ENCODE results near the gene PCSK5.
"Not testable (repeated sequence)": the region's sequence is repeated elsewhere in the genome, so short reads cannot be mapped to it uniquely, and the experiment has no call there.

Gene PCSK5

DNA sequence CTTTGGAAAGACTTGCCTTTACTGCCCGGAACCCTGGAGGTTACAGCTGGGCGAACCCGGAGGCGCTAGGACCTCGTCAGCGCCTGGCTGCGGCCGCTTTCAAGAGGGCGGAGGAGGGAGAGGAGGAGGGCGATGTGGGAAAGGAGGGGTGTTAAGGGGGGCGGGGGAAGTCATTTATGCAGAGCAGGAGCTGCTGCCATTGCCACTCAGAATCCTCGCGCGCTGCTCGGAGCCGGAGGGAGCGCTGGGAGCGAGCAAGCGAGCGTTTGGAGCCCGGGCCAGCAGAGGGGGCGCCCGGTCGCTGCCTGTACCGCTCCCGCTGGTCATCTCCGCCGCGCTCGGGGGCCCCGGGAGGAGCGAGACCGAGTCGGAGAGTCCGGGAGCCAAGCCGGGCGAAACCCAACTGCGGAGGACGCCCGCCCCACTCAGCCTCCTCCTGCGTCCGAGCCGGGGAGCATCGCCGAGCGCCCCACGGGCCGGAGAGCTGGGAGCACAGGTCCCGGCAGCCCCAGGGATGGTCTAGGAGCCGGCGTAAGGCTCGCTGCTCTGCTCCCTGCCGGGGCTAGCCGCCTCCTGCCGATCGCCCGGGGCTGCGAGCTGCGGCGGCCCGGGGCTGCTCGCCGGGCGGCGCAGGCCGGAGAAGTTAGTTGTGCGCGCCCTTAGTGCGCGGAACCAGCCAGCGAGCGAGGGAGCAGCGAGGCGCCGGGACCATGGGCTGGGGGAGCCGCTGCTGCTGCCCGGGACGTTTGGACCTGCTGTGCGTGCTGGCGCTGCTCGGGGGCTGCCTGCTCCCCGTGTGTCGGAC, at the start of gene PCSK5:
Gene PCSK5, plus strand, starts transcription at position 202 of the 805 bp plus-strand sequence. Its CDS starts 509 bp downstream, at position 711.
- peak; percentile 96 for DNase-seq

DNA sequence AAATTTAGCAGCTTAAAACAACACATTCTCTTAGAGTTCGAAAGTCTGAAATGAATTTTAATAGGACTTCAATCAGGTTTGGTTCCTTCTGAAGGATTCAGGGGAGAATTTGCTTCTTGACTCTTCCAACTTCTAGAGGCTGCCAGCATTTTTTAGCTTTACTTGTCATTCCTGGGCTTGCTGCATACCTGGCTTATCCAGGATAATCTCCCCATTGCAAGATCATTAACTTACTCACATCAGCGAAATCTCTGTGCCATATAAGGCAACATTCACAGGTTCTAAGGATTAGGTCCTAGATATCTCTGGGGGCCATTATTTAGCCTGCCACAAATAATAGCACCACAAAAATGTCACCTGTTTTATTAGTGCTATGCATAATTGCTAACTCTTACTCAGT, 46.2 kb upstream of the PCSK5 start:
- DNase-seq = peak; percentile 59

GRCh38 chr9:75845806-75846205, 44.7 kb upstream of the PCSK5 start:
- DNase-seq = no peak

GRCh38 chr9:75847085-75847484, 43.4 kb upstream of the PCSK5 start:
- DNase-seq = no peak

GRCh38 chr9:75850459-75851200, 39.8 kb upstream of the PCSK5 start:
- DNase-seq = no peak

- DNase-seq = no peak
These were observed 38.6 kb upstream of the PCSK5 start for GRCh38 chr9:75851917-75852316.

DNA sequence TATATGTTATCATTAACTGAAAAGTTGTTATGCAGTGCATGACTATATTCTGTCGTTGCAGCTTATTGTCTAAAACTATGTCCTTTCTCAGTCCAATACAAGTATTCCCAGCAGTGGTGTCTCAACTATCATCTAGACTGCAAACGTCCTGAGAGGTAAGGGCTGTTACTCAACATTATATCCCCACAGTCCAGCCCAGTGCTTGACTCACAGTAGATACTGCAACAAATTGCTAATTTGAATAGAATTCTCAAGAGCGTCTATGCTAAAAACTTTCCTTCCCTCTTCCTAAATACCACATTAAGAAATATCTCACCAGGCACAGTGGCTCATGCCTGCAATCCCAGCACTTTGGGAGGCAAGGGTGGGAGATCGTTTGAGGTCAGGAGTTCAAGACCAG, 37.7 kb upstream of the PCSK5 start:
- DNase-seq = no peak

- DNase-seq = peak; percentile 27
These were observed 35.0 kb upstream of the PCSK5 start for GRCh38 chr9:75855509-75855908.

DNA sequence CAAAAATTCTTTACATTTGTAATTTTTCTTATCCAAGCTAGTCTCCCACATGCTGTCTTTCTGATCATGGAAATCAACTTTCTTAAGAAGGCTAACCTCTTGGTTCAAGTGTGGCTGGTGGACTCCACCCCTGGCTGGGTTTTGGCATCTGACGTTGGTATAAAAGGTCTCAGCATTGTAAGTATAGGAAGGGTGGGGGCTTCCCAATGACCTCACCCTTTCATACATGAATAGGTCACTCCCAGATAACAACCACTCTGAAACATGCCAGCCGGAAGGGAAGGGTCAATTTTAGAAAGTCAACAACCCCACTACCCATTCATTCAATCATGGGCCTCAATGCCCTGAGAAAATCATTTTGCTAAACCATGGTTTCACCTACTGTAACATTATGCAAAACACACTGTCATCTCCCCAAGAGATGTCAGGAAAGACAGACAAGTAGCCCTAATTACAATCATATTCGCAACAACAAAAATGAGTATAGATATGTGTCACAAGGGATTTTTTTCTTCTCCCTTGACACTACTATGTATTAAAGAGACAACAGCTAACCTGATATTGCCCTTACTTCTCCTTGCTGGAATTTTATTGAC, 31.9 kb upstream of the PCSK5 start:
- no peak for DNase-seq

DNA sequence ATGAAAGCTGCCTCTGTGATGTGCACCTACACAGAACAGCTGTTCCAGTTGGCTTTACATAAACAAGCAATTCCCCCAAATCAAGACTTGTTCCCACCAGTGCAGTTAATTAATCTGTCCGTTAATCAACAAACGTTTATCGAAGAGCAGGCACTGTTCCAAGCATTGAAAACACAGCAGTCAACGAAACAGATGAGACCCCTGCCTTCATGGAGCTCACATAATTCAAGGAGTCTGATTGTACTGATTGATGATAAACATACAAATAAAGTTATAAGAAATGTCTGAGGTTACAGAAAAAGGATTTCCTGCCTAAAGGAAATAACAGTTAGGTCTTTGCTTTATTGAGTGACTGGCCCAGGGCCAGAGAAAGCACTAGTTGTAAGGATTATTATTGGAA, 26.2 kb upstream of the PCSK5 start:
- DNase-seq = no peak

- peak; percentile 75 for DNase-seq
These were observed 24.1 kb upstream of the PCSK5 start for GRCh38 chr9:75866273-75866871.

- not testable (repeated sequence) for DNase-seq
These were observed 21.9 kb upstream of the PCSK5 start for GRCh38 chr9:75868526-75868925.

DNA sequence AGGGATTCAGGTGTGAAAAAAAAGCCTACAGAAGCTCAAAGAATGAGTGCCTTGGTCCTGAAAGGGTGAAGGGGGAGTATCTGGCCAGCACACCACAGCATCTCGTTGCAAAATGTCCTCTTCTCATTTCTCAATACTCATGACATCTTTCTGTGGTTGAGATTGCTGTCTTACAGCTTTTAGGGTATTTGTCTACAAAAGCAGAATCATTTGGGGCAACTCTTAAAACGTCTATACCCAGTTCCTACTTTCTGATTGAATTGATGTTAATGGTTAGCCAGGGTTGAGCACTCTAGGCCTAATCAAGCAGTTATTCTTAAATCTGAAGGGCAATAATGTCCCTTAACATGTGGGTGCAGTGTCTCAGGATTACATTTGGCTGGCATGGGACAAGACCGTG, 21.2 kb upstream of the PCSK5 start:
- no peak for DNase-seq

- no peak for DNase-seq
These were observed 20.0 kb upstream of the PCSK5 start for GRCh38 chr9:75870450-75870849.

GRCh38 chr9:75871624-75872023, 18.8 kb upstream of the PCSK5 start:
- no peak for DNase-seq

- peak; percentile 13 for DNase-seq
These were observed 16.8 kb upstream of the PCSK5 start for GRCh38 chr9:75873712-75874111.

- no peak for DNase-seq
These were observed 13.4 kb upstream of the PCSK5 start for GRCh38 chr9:75876999-75877640.

DNA sequence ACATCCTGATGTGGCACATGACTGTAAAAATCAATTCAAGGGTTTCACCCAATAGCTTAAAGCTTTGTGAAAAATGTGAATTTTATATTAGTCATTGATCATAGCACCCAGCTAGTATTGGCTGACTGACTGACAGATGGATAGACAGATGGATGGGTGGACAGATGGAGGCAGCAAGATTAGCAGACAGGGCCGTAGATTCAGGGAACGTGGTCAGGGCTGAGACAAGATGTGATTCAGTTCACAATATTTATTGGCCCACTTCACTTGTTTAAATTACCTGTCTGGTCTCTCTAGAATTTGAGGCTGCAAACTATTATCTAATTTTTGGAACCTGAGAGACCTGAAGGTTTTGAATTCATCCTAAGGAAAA, 12.0 kb upstream of the PCSK5 start:
- peak; percentile 91 for DNase-seq

DNA sequence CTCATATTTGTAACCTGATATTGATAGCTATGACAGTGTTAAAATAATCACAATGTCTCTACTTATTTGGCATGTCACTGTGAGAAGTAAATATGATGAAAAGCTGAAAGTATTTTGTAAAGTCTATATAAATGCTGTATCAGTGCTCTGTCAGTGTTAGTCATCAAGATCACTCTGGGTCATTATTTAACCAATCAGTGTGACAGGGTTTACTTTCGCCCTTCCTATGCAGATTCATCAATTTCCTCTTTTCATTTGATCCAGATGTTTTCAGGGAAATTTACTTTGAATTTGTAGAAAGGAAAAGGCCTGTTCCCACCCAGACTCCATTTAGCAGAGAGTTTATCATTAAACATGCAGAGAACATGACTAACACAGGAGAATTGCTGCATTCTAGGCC, 9.9 kb upstream of the PCSK5 start:
- DNase-seq = no peak

DNA sequence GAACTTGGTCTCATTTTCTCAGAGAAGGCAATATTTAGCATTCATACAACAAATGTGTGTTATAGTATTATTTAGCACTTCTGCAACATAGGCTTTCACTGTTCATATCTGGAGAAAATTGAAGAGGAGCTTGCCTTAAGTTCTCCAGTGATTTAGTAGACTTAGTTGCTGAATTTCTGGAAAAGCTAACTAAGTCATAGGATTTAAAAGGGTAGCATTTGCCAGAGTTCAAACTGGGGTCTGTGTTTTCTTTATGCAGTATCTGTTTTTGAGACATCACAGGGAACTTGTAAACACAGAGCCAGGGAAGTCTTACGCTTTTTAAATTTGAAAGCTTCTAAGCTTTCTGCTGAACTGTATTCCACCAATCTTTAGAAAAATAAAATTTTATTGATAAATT, 8.7 kb upstream of the PCSK5 start:
- DNase-seq = no peak

DNA sequence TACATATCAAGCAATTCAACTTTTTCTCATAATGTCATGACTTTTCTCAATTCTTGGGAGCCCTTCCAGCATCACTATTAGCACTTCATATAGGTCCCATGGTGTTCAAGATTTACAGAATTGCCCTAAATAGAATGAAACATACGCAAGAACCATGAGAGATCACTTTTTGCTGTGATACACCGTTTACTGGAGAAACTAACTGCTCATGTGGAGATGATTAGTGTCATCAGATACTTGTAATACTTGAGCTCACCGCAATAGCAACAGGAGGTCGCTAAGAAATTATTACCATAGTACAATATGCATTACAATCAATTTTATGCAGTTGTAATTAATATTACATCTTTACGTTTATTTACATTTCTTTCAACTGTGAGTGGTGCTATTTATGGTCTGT, 4.8 kb upstream of the PCSK5 start:
- DNase-seq = no peak

- peak; percentile 25 for DNase-seq
These were observed 896 bp upstream of the PCSK5 start for GRCh38 chr9:75889577-75889976.

- DNase-seq = peak; percentile 36
These were observed 449 bp upstream of the PCSK5 start for GRCh38 chr9:75889977-75890471.

Data from NCI-H82 (cell line).